ENCODE measurements around the gene EMILIN2.

Gene EMILIN2

DNA sequence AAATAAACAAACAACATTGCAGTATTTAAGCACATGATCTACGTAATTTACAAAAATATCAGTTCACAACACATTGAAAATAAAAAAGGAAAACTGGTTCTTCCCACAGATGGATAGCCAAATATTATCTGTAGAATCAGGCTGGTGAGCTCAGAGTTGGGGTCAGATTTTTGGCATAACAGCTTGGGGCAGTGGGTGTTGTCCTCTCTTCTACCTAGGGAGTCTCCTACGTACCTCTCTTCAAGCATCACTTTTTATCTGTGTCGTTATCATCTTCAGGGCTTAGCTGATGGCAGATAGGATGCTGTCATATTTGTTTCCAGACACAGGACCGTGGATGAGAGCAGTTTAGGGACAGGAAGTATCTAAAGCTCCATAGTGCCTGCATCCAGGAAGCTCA, 46.2 kb downstream of the EMILIN2 start:
- Histone ChIP-seq H3K36me3 (ENCODE audit: control insufficient read depth in 2 of 2, insufficient read depth in 1 of 2, low read length in 2 of 2) (no peaks in the 10 kb centered on the region), H3K4me1 (ENCODE audit: control insufficient read depth, insufficient read depth, low read length) (no peaks in the 10 kb centered on the region; the same call in 1 of the 2 replicates), H3K27ac (ENCODE audit: extremely low read depth, low read depth, low read length) (no peak overlapping the region), H3K4me3 (ENCODE audit: low read depth, low read length) (no peak overlapping the region), H3K9me3 (ENCODE audit: control insufficient read depth, insufficient read depth, low read depth, low read length) (no peaks in the 10 kb centered on the region)
- POLR2A ChIA-PET, result no interaction called here
- TF ChIP-seq GLI4 (tag by site-specific recombination; IDR thresholded peaks at IDR 0.05), result no peak
- TF ChIP-seq ZNF596 (tag by site-specific recombination; IDR thresholded peaks at IDR 0.05), result no peak
- TF ChIP-seq FEZF1 (tag by site-specific recombination; IDR thresholded peaks at IDR 0.05), result no peak
- no peak for TF ChIP-seq ZBTB7A (tag by site-specific recombination; IDR thresholded peaks at IDR 0.05; ENCODE audit: low read depth)
- TF ChIP-seq ZNF544 (tag by site-specific recombination; IDR thresholded peaks at IDR 0.05), result no peak
- TF ChIP-seq, protein P1, sequence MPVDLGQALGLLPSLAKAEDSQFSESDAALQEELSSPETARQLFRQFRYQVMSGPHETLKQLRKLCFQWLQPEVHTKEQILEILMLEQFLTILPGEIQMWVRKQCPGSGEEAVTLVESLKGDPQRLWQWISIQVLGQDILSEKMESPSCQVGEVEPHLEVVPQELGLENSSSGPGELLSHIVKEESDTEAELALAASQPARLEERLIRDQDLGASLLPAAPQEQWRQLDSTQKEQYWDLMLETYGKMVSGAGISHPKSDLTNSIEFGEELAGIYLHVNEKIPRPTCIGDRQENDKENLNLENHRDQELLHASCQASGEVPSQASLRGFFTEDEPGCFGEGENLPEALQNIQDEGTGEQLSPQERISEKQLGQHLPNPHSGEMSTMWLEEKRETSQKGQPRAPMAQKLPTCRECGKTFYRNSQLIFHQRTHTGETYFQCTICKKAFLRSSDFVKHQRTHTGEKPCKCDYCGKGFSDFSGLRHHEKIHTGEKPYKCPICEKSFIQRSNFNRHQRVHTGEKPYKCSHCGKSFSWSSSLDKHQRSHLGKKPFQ (tag by site-specific recombination; IDR thresholded peaks at IDR 0.05), result no peak
- no peak for TF ChIP-seq IKZF3 (tag by site-specific recombination; IDR thresholded peaks at IDR 0.05)
- no peak for TF ChIP-seq OSR2 (tag by site-specific recombination; IDR thresholded peaks at IDR 0.05)
- no peak for TF ChIP-seq ZNF571 (tag by site-specific recombination; IDR thresholded peaks at IDR 0.05)
- CTCF ChIA-PET, result no interaction called here

DNA sequence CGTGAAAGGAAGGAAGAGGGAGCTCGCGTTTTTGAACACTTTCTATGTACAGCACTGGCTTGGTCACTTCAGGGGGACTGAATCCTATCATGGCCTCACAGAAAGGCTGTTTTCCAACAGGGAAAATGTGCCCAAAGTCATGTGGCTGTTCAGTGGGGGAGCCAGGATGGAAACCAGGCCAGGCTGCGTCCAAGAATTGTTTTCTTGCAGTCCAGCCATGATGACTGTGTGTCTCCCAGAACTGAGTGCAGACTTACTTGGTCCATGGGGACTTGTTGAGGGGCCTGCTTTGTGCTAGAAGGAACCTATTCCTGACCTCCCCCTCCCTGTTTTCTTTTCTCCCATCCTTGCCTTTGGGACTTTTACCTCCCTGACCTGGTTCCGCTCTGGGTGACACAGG, 46.9 kb downstream of the EMILIN2 start:
- no peak overlapping the region for H3K27ac ChIP-seq (ENCODE audit: extremely low read depth, low read depth, low read length)
- CTCF ChIA-PET, result no interaction called here
- H3K9me3 ChIP-seq (ENCODE audit: control insufficient read depth, insufficient read depth, low read depth, low read length), result no peaks in the 10 kb centered on the region
- H3K36me3 ChIP-seq (ENCODE audit: control insufficient read depth in 2 of 2, insufficient read depth in 1 of 2, low read length in 2 of 2), result no peaks in the 10 kb centered on the region
- no peak for TF ChIP-seq ZNF707 (tag by site-specific recombination; IDR thresholded peaks at IDR 0.05)
- POLR2A ChIA-PET, result no interaction called here
- H3K4me1 ChIP-seq (ENCODE audit: control insufficient read depth, insufficient read depth, low read length), result no peaks in the 10 kb centered on the region; the same call in 1 of the 2 replicates
- no peak overlapping the region for H3K4me3 ChIP-seq (ENCODE audit: low read depth, low read length)

DNA sequence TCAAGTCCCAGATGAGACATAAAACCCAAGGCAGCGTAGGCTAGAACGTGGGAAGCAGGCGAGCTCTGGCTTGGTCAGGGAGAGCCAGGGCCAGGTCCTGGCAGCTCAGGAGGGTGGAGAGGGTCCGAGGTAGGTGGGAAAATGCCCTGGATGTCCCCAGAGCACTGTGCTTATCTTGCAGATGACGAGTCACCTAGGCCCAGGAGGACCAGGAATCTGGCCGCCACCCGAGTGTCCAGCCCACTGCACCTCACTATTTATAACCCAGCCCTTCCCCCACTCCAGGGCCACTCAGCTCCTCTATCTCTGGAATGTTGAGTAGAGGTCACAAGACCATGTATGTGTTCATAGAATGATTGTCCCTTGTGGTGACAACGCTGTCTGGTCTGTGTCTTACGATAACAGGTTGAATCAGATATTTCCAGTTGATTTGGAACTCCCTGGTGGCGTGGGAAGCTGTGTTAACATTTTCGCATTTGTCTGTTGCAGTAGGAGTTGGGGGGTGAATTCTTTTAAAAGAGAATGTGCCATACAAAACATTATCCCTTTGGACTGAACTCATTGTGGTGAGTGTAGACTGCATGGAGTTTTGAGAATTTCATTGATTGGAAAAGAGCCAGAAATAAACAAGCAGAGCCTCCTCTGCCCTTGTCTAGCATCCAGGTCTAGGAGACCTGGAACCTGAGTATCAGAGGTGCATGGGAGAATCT, 47.5 kb downstream of the EMILIN2 start:
- no peak overlapping the region for H3K27ac ChIP-seq (ENCODE audit: extremely low read depth, low read depth, low read length)
- no peak for TF ChIP-seq ZNF621 (tag by site-specific recombination; IDR thresholded peaks at IDR 0.05)
- TF ChIP-seq, protein P2, sequence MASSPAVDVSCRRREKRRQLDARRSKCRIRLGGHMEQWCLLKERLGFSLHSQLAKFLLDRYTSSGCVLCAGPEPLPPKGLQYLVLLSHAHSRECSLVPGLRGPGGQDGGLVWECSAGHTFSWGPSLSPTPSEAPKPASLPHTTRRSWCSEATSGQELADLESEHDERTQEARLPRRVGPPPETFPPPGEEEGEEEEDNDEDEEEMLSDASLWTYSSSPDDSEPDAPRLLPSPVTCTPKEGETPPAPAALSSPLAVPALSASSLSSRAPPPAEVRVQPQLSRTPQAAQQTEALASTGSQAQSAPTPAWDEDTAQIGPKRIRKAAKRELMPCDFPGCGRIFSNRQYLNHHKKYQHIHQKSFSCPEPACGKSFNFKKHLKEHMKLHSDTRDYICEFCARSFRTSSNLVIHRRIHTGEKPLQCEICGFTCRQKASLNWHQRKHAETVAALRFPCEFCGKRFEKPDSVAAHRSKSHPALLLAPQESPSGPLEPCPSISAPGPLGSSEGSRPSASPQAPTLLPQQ (tag by site-specific recombination; IDR thresholded peaks at IDR 0.05), result no peak
- TF ChIP-seq ZEB2 (tag by site-specific recombination; IDR thresholded peaks at IDR 0.05), result no peak
- TF ChIP-seq ZNF221 (tag by site-specific recombination; IDR thresholded peaks at IDR 0.05; ENCODE audit: borderline replicate concordance), result no peak
- no peak for TF ChIP-seq ZNF426 (tag by site-specific recombination; IDR thresholded peaks at IDR 0.05)
- CTCF ChIA-PET, result no interaction called here
- H3K9me3 ChIP-seq (ENCODE audit: control insufficient read depth, insufficient read depth, low read depth, low read length), result no peaks in the 10 kb centered on the region
- H3K4me3 ChIP-seq (ENCODE audit: low read depth, low read length), result no peak overlapping the region
- H3K36me3 ChIP-seq (ENCODE audit: control insufficient read depth in 2 of 2, insufficient read depth in 1 of 2, low read length in 2 of 2), result no peaks in the 10 kb centered on the region
- no peaks in the 10 kb centered on the region; the same call in 1 of the 2 replicates for H3K4me1 ChIP-seq (ENCODE audit: control insufficient read depth, insufficient read depth, low read length)
- POLR2A ChIA-PET, result no interaction called here

DNA sequence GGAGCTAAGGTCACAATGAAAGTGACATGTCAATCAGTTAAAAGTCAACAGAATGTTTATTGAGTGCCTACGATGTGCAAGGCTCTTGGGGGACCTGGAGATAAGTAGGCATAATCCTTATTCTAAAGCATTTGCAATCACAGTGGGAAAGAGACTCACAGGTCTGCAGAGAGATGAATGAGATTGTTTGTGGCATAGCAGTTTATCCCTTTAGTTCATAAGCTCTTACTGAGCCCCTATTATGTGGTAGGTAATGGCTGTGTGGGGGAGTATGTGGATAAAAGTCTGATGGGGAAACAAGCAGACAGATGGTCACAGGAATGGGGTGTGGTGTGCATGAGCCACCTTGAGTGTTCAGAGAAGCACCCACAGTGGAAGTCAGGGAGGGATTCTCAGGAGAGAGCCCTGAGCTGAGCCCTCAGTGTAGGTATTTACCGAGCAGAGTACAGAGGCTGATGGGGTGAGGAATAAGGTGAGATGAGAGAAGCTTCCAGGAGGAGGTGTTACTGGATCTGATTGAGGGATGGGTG, 48.1 kb downstream of the EMILIN2 start:
- POLR2A ChIA-PET, result no interaction called here
- no peak overlapping the region for H3K27ac ChIP-seq (ENCODE audit: extremely low read depth, low read depth, low read length)
- H3K4me1 ChIP-seq (ENCODE audit: control insufficient read depth, insufficient read depth, low read length), result no peaks in the 10 kb centered on the region; the same call in 1 of the 2 replicates
- no peaks in the 10 kb centered on the region for H3K36me3 ChIP-seq (ENCODE audit: control insufficient read depth in 2 of 2, insufficient read depth in 1 of 2, low read length in 2 of 2)
- CTCF ChIA-PET, result no interaction called here
- TF ChIP-seq, protein P3, sequence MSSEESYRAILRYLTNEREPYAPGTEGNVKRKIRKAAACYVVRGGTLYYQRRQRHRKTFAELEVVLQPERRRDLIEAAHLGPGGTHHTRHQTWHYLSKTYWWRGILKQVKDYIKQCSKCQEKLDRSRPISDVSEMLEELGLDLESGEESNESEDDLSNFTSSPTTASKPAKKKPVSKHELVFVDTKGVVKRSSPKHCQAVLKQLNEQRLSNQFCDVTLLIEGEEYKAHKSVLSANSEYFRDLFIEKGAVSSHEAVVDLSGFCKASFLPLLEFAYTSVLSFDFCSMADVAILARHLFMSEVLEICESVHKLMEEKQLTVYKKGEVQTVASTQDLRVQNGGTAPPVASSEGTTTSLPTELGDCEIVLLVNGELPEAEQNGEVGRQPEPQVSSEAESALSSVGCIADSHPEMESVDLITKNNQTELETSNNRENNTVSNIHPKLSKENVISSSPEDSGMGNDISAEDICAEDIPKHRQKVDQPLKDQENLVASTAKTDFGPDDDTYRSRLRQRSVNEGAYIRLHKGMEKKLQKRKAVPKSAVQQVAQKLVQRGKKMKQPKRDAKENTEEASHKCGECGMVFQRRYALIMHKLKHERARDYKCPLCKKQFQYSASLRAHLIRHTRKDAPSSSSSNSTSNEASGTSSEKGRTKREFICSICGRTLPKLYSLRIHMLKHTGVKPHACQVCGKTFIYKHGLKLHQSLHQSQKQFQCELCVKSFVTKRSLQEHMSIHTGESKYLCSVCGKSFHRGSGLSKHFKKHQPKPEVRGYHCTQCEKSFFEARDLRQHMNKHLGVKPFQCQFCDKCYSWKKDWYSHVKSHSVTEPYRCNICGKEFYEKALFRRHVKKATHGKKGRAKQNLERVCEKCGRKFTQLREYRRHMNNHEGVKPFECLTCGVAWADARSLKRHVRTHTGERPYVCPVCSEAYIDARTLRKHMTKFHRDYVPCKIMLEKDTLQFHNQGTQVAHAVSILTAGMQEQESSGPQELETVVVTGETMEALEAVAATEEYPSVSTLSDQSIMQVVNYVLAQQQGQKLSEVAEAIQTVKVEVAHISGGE (tag by site-specific recombination; conservative IDR thresholded peaks at IDR 0.05; ENCODE audit: low read depth), result no peak
- TF ChIP-seq, protein P4, sequence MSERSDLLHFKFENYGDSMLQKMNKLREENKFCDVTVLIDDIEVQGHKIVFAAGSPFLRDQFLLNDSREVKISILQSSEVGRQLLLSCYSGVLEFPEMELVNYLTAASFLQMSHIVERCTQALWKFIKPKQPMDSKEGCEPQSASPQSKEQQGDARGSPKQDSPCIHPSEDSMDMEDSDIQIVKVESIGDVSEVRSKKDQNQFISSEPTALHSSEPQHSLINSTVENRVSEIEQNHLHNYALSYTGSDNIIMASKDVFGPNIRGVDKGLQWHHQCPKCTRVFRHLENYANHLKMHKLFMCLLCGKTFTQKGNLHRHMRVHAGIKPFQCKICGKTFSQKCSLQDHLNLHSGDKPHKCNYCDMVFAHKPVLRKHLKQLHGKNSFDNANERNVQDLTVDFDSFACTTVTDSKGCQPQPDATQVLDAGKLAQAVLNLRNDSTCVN (tag by site-specific recombination; optimal IDR thresholded peaks at IDR 0.05), result no peak
- no peak for TF ChIP-seq ZNF623 (tag by site-specific recombination; IDR thresholded peaks at IDR 0.05)
- H3K4me3 ChIP-seq (ENCODE audit: low read depth, low read length), result no peak overlapping the region
- no peaks in the 10 kb centered on the region for H3K9me3 ChIP-seq (ENCODE audit: control insufficient read depth, insufficient read depth, low read depth, low read length)

Measured in HEK293 (cell line).